Left ventricle myocardium inferior (tissue), 1 donor: Measurements from ENCODE around the gene NSD1. TPM values are rescaled to one million over a fixed set of nuclear protein-coding genes. Genes with fewer than 3 reads are reported as not detected.

Experiments
- DNase-seq: peaks from one replicate; pipeline ENCODE4 v3.0.0-alpha.2; 2020
- H3K27ac ChIP-seq: fragments of 200-600 bp; replicated peaks from 2 replicates; pipeline ENCODE4 v1.8.0; 2021
- H3K27me3 ChIP-seq: fragments of 200-600 bp; 2 replicates; pipeline ENCODE4 v1.8.0; 2021; ENCODE audit warnings: low read depth
- H3K36me3 ChIP-seq: fragments of 200-600 bp; 2 replicates; pipeline ENCODE4 v1.8.0; 2021
- H3K4me1 ChIP-seq: fragments of 200-600 bp; 2 replicates; pipeline ENCODE4 v1.8.0; 2021
- H3K4me3 ChIP-seq: fragments of 200-600 bp; 2 replicates; pipeline ENCODE4 v1.8.0; 2021; ENCODE audit warnings: mild to moderate bottlenecking, moderate library complexity
- H3K9me3 ChIP-seq: fragments of 200-600 bp; replicated peaks from 2 replicates; pipeline ENCODE4 v1.8.0; 2021
- intact Hi-C: fragments of 100-400 bp; cut with micrococcal nuclease; formaldehyde crosslinking; loops from one replicate; pipeline ENCODE4 v1.11.0; 2022
- total RNA-seq: library from RNA; stranded (reverse); fragmentation: NEBNext Ultra II Directional; extraction: Animal tissue kit (Norgen Biotek cat#: 25700); gene quantifications from one replicate; pipeline ENCODE4 v1.2.1, GENCODE V29; 2021
- TF ChIP-seq, protein P1 (sequence below): fragments of 200-600 bp; IDR thresholded peaks from 2 replicates; pipeline ENCODE4 v1.8.0; 2021; ENCODE audit warnings: antibody characterized with exemption, mild to moderate bottlenecking, borderline replicate concordance
- donor health status: DM: no; HTN: yes; CAD: no; lungs with severe emphysema.

NSD1 gene
- total RNA-seq, 1 donor from 2014 or later = 40.8 TPM

DNA sequence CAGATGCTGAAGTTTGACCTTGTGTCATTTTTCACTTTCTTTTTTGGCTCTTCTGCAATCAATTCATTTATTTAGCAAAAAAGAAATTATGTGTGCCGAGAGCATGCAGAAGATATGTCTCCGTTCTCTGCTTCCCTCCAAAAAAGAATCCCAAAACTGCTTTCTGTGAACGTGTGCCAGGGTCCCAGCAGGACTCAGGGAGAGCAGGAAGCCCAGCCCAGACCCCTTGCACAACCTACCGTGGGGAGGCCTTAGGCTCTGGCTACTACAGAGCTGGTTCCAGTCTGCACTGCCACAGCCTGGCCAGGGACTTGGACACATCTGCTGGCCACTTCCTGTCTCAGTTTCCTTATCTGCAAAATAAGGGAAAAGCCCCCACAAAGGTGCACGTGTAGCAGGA lies 44.4 kb upstream of the NSD1 start:
- Histone ChIP-seq H3K4me3 (no peak overlapping the region), H3K27me3 (peaks cover 64% of the 10 kb centered on the region), H3K27ac (peak overlapping the region; percentile 52), H3K4me1 (peaks cover 34% of the 10 kb centered on the region), H3K9me3 (no peaks in the 10 kb centered on the region), H3K36me3 (no peaks in the 10 kb centered on the region)
- DNase-seq = peak; percentile 59
- TF ChIP-seq, protein P1, sequence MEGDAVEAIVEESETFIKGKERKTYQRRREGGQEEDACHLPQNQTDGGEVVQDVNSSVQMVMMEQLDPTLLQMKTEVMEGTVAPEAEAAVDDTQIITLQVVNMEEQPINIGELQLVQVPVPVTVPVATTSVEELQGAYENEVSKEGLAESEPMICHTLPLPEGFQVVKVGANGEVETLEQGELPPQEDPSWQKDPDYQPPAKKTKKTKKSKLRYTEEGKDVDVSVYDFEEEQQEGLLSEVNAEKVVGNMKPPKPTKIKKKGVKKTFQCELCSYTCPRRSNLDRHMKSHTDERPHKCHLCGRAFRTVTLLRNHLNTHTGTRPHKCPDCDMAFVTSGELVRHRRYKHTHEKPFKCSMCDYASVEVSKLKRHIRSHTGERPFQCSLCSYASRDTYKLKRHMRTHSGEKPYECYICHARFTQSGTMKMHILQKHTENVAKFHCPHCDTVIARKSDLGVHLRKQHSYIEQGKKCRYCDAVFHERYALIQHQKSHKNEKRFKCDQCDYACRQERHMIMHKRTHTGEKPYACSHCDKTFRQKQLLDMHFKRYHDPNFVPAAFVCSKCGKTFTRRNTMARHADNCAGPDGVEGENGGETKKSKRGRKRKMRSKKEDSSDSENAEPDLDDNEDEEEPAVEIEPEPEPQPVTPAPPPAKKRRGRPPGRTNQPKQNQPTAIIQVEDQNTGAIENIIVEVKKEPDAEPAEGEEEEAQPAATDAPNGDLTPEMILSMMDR = no peak
- intact Hi-C loops = no loop called here

DNA sequence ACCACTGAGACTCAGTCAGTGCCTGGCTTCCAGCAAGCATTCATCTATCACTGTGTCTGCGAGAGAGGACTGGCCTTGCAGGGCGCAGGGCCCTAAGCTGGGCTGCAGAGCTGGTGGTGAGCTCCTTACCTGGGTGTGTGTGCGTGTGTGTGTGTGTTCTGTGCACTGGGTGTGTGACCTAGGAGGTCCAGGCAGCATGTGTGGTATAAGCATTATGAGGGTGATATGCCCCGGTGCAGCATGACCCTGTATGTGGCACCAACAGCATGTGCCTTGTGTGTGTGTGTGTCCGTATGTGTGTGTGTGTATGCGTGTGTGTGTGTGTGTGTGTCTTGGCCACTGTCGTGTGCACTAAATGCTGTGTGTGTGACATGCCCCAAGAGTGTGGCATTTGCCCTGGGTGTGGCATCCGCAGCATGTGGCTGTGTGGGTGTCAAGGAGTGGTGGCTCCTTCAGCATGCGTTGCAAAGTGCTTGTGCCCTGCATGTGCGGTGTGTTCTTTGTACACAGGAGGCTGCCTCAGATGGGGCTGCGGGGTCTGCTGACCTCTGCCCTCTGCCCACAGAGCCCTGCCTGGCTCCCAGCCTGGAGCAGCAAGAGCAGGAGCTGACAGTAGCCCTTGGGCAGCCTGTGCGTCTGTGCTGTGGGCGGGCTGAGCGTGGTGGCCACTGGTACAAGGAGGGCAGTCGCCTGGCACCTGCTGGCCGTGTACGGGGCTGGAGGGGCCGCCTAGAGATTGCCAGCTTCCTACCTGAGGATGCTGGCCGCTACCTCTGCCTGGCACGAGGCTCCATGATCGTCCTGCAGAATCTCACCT lies 43.5 kb upstream of the NSD1 start:
- no peak for DNase-seq
- Histone ChIP-seq H3K4me3 (no peak overlapping the region), H3K4me1 (peaks cover 43% of the 10 kb centered on the region), H3K27me3 (peaks cover 57% of the 10 kb centered on the region), H3K9me3 (no peaks in the 10 kb centered on the region), H3K36me3 (no peaks in the 10 kb centered on the region), H3K27ac (peak overlapping the region; percentile 52)
- intact Hi-C loops = no loop called here
- TF ChIP-seq, protein P1 = no peak

DNA sequence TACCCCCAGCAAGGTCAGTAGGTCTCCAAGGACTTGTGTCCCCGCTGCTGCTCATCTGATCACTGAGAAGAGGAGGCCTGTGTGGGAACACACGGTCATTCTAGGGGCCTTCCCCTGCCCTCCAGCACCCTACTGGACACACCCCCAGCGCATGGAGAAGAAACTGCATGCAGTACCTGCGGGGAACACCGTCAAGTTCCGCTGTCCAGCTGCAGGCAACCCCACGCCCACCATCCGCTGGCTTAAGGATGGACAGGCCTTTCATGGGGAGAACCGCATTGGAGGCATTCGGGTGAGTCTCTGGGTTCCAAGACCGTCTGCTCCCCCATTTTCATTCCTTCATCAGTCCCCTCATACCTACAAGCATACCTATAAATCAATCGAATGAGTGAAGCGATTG lies 42.8 kb upstream of the NSD1 start:
- H3K27ac ChIP-seq = no peak overlapping the region
- H3K4me1 ChIP-seq = peaks cover 51% of the 10 kb centered on the region
- no peaks in the 10 kb centered on the region for H3K9me3 ChIP-seq
- TF ChIP-seq, protein P1 = no peak
- DNase-seq = no peak
- peaks cover 53% of the 10 kb centered on the region for H3K27me3 ChIP-seq
- H3K36me3 ChIP-seq = no peaks in the 10 kb centered on the region
- intact Hi-C loops = no loop called here
- no peak overlapping the region for H3K4me3 ChIP-seq

DNA sequence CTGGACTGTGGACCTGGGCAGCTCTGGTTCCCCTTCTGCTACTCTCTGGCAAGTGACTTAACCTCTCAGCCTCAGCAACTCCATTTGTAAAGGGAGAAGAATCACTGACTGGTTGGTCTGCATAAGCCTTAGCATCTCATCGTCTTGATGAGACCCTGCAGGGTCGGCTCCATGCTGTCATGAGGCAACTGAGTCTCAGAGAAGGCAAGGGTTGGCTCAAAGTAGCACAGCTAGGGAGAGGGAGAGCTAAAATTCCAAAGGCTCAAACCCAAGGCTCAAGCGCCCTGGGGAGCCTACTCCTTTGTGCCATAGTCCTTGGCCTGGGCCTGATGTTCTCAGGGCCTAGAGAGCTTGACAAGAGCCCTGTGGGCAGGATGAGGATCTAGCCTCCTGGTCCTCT lies 42.3 kb upstream of the NSD1 start:
- no peak overlapping the region for H3K27ac ChIP-seq
- TF ChIP-seq, protein P1 = no peak
- no peaks in the 10 kb centered on the region for H3K36me3 ChIP-seq
- no peak overlapping the region for H3K4me3 ChIP-seq
- no peak for DNase-seq
- no peaks in the 10 kb centered on the region for H3K9me3 ChIP-seq
- H3K27me3 ChIP-seq = peaks cover 52% of the 10 kb centered on the region
- peaks cover 53% of the 10 kb centered on the region for H3K4me1 ChIP-seq
- intact Hi-C loops = no loop called here

DNA sequence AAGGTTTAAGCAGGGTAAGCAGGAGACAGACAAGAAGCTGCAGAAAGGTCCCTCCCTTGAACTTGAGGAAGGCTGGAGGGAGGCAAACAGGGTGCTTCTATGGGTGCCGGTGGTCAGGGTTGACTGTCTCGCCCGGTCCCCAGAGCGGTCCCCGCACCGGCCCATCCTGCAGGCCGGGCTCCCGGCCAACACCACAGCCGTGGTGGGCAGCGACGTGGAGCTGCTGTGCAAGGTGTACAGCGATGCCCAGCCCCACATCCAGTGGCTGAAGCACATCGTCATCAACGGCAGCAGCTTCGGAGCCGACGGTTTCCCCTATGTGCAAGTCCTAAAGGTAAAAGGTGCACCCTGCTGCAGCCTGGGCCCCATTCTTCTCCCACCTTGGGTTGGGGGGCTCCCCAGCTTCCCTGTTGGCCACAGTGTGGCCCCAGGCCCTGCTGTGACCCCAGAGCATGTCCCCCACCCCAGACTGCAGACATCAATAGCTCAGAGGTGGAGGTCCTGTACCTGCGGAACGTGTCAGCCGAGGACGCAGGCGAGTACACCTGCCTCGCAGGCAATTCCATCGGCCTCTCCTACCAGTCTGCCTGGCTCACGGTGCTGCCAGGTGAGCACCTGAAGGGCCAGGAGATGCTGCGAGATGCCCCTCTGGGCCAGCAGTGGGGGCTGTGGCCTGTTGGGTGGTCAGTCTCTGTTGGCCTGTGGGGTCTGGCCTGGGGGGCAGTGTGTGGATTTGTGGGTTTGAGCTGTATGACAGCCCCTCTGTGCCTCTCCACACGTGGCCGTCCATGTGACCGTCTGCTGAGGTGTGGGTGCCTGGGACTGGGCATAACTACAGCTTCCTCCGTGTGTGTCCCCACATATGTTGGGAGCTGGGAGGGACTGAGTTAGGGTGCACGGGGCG lies 41.1 kb upstream of the NSD1 start:
- H3K27me3 ChIP-seq = peaks cover 40% of the 10 kb centered on the region
- DNase-seq = no peak
- H3K4me1 ChIP-seq = peaks cover 44% of the 10 kb centered on the region
- intact Hi-C loops = no loop called here
- H3K9me3 ChIP-seq = no peaks in the 10 kb centered on the region
- H3K4me3 ChIP-seq = no peak overlapping the region
- no peak overlapping the region for H3K27ac ChIP-seq
- H3K36me3 ChIP-seq = no peaks in the 10 kb centered on the region
- TF ChIP-seq, protein P1 = no peak
